GM04503 (cell line): ENCODE data around the gene KLHL17.
"Not testable (repeated sequence)": the region's sequence is repeated elsewhere in the genome, so short reads cannot be mapped to it uniquely, and the experiment has no call there.

Experiments used
- DNase-seq: peaks from one replicate; pipeline ENCODE4 v3.0.0-alpha.2; 2012; ENCODE audit warnings: low read depth

Gene KLHL17

GRCh38 chr1:1001057-1001783, 40.8 kb downstream of the KLHL17 start:
- DNase-seq: no peak

DNA sequence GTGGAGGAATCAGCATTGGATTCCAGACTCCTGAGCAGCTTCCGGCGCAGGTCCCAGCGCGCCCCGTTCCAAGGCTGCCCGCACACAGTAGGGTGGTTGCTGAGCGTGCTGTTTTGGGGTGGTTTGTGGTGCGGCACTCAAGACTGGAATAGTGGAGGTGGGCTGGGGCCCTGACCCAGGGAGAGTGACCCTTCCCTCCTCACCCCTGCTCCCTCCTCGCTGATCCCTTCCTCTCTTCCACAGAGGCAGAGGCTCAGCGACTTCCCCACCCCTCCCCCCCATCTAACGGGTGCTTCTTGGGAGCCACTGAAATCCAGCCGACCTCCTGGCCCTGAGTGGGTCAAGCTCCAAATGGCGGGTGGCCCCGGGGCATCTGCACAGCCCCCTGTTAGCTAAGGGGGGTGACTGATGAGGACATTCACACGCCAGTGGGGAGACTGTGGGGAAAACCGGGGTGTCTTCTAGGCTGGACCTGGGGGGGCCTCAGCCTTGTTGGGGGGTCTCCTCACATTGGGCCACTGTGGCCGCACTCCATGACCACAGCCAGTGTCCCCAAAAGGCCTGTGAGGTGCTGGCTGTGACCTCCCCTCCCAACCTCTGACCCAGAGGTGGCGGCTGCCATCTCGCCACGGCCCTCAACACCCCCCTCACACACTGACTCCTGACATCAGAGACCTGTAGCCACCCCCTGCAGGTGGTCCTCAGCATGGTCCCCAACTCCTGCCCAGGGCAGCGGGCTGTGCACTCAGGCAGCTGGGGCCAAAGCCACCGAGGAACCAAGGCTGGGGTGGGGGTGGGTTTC, 43.4 kb downstream of the KLHL17 start:
- DNase-seq: no peak

GRCh38 chr1:1004420-1004779, 44.0 kb downstream of the KLHL17 start:
- no peak for DNase-seq

DNA sequence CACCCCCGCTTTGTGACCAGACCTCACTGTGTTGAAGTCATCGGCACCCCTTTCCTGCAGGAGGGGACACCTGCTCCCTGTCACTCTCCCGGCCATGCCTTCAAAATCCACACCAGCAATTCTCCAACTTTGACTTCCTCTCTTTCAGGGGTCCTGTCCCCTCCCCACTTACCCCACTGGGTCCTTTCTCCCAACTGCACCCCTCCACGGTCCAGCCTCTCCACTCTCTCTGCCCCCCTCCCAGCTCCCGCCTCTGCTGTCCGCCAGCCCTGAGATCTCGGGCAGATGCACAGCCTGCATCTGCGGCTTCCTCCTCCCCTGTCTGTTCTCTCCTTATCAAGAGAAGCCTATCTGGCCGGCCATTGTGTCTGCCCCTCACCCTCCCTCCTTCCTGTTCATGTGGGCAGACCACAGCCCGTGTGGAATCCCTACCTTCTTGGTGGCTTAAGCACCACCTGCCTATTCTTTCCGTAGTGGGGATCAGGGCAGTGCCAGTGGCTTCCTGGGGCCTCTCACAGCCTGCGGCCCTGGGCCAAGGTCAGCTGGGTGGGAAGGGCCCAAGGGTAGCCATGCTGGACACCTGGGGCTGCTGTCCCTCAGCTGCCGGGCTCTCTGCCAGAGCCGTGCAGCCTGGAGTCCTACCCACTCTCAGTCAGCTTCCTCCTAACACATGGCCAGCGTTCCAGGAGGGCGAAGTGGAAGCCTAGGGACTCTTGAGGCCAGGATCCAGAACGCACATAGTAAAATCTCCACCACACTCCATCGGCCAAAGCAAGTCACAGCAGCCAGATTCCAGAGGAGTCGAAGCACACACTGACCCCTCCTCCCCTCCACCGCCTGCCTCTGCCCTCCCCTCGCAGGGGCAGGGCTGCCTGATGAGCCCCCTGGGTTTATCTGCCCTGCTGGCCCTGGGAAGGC, 44.7 kb downstream of the KLHL17 start:
- DNase-seq: no peak

GRCh38 chr1:1005774-1006304, 45.5 kb downstream of the KLHL17 start:
- DNase-seq: no peak

GRCh38 chr1:1006305-1007159, 46.1 kb downstream of the KLHL17 start:
- no peak for DNase-seq

DNA sequence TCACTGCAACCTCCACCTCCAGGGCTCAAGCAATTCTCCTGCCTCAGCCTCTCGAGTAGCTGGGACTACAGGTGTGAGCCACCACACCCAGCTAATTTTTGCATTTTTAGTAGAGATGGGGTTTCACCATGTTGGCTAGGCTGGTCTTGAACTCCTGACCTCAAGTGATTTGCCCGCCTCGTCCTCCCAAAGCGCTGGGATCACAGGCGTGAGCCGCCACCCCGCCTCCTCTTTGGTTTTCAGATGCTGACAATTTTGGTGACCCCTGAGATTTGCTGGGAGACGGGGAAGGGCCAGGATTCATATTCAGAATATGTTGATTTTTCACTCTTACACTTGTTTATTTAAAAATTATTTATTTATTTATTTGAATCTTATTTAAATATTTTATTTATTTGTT, 49.7 kb downstream of the KLHL17 start:
- DNase-seq: not testable (repeated sequence)

DNA sequence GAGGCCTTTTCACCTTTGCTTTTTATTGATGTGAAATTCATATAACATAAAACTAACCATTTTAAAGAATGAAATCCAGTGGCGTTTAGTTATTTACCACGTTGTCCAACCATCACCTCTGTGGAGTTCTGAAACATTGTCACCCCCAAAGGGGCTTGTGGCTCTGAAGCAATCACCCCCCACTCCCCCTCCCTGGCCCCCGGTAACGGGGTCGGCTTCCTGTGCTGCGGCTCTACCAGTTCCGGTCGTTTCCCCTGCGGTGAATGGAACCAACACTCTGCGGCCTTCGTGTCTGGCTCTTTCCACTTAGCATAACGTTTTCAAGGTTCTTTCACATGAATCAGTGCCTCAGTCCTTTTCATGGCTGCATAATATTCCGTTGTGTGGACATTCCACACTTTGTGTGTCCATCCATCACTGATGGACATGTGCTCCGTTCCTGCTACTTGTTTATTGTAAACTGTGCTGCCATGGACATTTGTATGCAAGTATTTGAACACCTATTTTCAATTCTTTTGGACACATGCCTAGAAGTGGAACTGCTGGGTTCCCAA, 51.1 kb downstream of the KLHL17 start:
- DNase-seq: no peak

GRCh38 chr1:1012736-1013104, 52.3 kb downstream of the KLHL17 start:
- DNase-seq: not testable (repeated sequence)

DNA sequence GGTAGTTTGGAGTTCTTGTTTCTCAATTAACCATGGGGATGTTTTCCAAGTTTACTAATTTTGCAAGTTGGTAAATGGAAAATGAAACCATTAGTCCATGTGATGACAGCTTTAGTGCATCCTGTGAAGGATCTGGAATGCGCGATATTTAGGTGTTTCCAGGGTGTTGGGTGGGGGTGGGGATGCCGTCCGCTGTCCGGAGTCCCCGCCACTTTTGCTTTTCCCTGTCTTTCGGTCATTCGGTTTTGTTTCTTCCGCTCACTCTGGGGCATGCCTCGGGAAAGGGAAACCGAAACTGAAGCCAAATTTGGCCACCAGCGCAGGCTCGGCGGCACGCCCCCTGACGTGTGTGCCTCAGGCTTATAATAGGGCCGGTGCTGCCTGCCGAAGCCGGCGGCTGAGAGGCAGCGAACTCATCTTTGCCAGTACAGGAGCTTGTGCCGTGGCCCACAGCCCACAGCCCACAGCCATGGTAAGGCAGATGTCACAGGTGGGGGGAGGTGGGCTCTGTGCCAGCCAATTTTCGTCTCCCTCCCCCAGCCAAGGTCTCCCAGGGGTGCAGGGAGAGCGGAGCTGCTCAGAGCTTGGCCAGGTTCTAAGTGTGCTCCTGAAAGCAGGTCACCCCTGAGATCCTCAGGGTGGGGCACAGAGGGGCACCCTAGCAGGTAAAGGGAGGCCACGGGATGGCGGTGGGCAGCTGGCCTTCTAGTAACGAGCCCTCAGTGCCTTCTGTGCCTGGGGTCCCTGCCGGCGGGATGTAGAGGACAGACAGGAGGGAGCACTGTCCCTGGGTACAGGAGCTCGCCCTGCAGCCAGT, 52.9 kb downstream of the KLHL17 start, which contains the start of gene ISG15:
TSS of gene ISG15 (plus strand) at position 393 of the 817 bp plus-strand sequence. CDS start at position 470, 77 bp downstream.
- DNase-seq: peak; percentile 55

DNA sequence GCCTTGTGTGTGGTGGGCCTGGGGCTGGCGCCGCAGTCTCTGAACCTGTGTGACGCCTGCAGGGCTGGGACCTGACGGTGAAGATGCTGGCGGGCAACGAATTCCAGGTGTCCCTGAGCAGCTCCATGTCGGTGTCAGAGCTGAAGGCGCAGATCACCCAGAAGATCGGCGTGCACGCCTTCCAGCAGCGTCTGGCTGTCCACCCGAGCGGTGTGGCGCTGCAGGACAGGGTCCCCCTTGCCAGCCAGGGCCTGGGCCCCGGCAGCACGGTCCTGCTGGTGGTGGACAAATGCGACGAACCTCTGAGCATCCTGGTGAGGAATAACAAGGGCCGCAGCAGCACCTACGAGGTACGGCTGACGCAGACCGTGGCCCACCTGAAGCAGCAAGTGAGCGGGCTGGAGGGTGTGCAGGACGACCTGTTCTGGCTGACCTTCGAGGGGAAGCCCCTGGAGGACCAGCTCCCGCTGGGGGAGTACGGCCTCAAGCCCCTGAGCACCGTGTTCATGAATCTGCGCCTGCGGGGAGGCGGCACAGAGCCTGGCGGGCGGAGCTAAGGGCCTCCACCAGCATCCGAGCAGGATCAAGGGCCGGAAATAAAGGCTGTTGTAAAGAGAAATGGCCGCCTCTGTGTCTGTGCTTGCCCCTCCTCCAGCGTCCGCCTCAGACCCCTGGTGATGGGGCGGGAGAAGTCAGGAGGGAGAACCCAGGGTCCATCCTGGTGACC, 53.7 kb downstream of the KLHL17 start:
- DNase-seq: no peak

- no peak for DNase-seq
These were observed 54.7 kb downstream of the KLHL17 start for GRCh38 chr1:1014799-1015681.
